Measurements from ENCODE around the gene FAT1.

FAT1 gene

GRCh38 chr4:186596850-186597390, 126.7 kb downstream of the FAT1 start:
- H3K4me3 ChIP-seq (ENCODE audit: low read length): no peak overlapping the region
- no peak for DNase-seq (ENCODE audit: low read depth)
- TF ChIP-seq, protein P1, sequence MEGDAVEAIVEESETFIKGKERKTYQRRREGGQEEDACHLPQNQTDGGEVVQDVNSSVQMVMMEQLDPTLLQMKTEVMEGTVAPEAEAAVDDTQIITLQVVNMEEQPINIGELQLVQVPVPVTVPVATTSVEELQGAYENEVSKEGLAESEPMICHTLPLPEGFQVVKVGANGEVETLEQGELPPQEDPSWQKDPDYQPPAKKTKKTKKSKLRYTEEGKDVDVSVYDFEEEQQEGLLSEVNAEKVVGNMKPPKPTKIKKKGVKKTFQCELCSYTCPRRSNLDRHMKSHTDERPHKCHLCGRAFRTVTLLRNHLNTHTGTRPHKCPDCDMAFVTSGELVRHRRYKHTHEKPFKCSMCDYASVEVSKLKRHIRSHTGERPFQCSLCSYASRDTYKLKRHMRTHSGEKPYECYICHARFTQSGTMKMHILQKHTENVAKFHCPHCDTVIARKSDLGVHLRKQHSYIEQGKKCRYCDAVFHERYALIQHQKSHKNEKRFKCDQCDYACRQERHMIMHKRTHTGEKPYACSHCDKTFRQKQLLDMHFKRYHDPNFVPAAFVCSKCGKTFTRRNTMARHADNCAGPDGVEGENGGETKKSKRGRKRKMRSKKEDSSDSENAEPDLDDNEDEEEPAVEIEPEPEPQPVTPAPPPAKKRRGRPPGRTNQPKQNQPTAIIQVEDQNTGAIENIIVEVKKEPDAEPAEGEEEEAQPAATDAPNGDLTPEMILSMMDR (IDR thresholded peaks at IDR 0.05; ENCODE audit: insufficient read depth, low read depth, low read length, missing control alignments): no peak

GRCh38 chr4:186596346-186596745, 127.3 kb downstream of the FAT1 start:
- TF ChIP-seq, protein P1 (IDR thresholded peaks at IDR 0.05; ENCODE audit: insufficient read depth, low read depth, low read length, missing control alignments): no peak
- no peak overlapping the region for H3K4me3 ChIP-seq (ENCODE audit: low read length)
- DNase-seq (ENCODE audit: low read depth): no peak

GRCh38 chr4:186593587-186593973, 130.1 kb downstream of the FAT1 start:
- TF ChIP-seq, protein P1 (IDR thresholded peaks at IDR 0.05; ENCODE audit: insufficient read depth, low read depth, low read length, missing control alignments): no peak
- H3K4me3 ChIP-seq (ENCODE audit: low read length): no peak overlapping the region
- peak; percentile 37 for DNase-seq (ENCODE audit: low read depth)

DNA sequence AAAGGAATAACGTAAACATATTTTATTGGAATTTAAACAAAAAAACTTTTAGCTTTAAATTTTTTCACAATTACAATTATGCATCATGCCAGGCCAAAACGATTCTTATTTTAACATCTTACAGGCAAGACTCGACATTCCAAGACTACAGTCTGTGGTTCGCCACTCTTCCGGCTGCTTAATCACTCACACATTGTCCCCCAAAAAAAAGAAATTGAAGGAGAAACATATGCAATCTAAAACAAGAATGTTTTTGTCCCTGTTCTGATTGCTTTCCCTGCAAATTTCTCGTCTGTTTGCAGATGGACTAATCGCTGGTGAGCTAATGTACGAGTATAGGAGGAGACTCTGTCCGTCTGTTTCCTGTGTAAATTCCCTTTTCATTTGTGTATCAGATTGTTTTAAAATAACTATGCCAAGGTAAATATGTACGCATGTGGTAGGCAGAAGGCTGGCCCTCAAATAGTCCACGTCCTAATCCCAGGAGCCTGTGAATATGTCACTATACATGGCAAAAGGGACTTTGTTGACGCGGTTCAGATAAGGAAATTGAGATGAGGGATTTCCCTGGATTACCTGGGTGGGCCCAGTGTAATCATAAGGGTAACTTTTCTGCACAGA, 130.6 kb downstream of the FAT1 start:
- no peak for DNase-seq (ENCODE audit: low read depth)

DNA sequence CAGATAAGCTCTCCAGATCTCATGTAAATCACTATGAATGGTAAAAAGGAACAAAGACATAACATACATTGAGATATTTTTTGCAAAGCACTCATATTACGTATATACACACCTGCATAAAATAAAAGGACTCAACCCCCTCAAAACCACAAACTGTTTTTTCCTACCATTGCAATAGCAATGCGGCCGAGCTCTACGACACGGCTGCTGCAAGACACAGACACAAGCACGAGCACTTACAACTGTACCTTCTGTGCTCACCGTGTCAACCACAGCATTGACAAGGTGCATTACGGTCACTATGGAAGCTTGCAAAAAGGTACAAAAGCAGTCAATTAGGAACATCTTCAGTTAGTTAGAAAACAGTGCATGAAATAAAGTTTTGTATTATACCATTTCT, 131.2 kb downstream of the FAT1 start:
- no peak overlapping the region for H3K4me3 ChIP-seq (ENCODE audit: low read length)
- TF ChIP-seq, protein P1 (IDR thresholded peaks at IDR 0.05; ENCODE audit: insufficient read depth, low read depth, low read length, missing control alignments): no peak
- DNase-seq (ENCODE audit: low read depth): no peak

More for the DNA sequence above, 130.6 kb downstream of the FAT1 start:
- TF ChIP-seq, protein P1 (IDR thresholded peaks at IDR 0.05; ENCODE audit: insufficient read depth, low read depth, low read length, missing control alignments): no peak
- no peak overlapping the region for H3K4me3 ChIP-seq (ENCODE audit: low read length)

DNA sequence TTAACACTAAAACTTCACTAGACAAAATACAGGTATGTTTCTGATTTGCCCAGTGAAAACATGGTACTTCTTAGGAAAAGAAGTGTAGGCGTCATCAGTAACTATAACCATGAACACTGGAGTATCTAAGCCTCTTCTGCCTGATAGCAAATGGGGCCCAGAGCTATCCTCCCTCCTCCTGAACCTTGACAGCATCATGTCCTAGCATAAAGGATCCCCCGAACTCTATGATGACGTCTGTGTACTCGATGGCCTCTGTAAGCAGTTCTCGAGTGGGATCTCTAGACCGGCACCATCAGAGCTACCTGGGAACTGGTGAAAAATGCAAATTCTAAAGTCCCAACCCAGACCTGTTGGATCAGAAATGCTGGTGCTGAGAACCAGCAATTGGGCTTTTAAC, 132.0 kb downstream of the FAT1 start:
- TF ChIP-seq, protein P1 (IDR thresholded peaks at IDR 0.05; ENCODE audit: insufficient read depth, low read depth, low read length, missing control alignments): no peak
- no peak for DNase-seq (ENCODE audit: low read depth)
- no peak overlapping the region for H3K4me3 ChIP-seq (ENCODE audit: low read length)

GRCh38 chr4:186588503-186588902, 135.2 kb downstream of the FAT1 start:
- TF ChIP-seq, protein P1 (IDR thresholded peaks at IDR 0.05; ENCODE audit: insufficient read depth, low read depth, low read length, missing control alignments): no peak
- no peak for DNase-seq (ENCODE audit: low read depth)

More at GRCh38 chr4:186588503-186588902, 135.2 kb downstream of the FAT1 start:
- H3K4me3 ChIP-seq (ENCODE audit: low read length): no peak overlapping the region

All from epithelial cell of esophagus (primary cell).